Anterior cingulate cortex (tissue), 58 donors: Measurements from ENCODE around the gene LRBA.

Experiments
- DNase-seq, 58 donors: peaks; one replicate each; lab custom pipeline; 2025; lab: John Stamatoyannopoulos, UW

LRBA gene

GRCh38 chr4:150890246-150890645 lies 124.8 kb downstream of the LRBA start:
- DNase-seq = no peak

DNA sequence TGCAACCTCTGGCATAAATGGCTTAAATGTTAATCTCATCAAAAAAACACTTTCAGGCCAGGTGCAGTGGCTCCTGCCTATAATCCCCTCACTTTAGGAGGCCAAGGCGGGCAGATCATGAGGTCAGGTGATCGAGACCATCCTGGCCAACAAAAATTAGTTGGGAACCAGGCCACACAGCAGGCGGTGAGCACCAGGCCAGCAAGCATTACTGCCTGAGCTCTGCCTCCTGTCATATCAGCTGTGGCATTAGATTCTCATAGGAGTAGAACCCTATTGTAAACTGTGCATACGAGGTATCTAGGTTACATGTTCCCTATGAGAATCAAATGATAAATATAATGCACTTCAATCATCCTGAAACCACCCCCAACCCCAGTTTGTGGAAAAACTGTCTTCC lies 125.8 kb downstream of the LRBA start:
- no peak for DNase-seq

- DNase-seq = no peak
Observed at GRCh38 chr4:150888625-150889024, 126.5 kb downstream of the LRBA start.

DNA sequence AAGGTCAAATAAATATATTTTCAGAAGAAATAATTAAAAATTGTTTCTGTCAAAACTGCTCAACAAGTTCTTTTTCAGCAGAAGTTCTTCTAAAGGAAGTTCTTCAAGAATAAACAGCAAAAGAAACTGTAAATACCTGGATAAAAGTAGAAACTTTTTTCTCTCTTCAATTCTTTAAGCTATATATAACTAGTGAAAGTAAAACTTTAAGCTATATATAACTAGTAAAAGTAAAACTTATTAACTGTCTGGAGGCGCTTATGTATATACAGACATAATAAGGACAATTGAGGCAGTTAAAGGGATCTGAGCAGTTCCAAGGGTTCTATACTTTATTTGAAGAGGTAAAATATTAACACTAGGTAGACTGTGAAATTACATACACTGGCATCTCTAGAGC lies 126.9 kb downstream of the LRBA start:
- DNase-seq = no peak

DNA sequence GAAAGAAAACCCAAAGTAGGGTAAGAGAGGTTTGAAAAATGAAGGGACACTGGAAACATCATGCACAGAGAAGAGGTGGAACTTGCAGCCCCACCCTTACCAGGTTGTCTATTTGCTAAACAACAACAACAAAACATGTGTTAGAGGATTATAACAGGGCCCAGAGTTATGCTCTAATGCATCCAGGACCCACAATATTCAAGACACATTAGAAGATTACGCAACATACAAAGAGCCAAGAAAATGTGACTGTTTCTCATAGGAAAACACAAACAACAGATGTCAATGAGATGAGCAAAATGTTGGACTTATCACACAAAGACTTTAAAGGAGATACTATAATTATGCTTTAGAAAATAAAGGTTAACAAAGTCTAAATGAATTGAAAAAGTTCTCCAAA lies 128.5 kb downstream of the LRBA start:
- no peak for DNase-seq

DNA sequence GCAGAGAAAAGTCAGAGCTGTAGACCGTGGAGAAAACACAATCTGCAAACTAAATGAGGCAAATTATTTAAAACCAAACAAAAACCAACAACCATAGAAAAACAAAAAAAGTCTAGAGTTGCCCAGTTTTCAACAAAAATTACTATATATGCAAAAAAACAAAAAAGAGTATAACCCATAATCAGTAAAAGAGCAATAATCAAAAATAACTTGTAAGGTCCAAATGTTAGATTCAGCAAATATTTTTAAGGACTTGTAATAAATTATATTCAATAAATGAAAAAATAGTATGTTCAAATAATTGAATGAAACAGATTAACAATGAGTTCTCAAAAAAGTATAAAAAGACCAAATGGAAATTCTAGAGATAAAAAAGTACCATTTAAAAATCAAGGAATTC lies 130.5 kb downstream of the LRBA start:
- no peak for DNase-seq

- no peak for DNase-seq
Observed at GRCh38 chr4:150875367-150875766, 139.7 kb downstream of the LRBA start.

DNA sequence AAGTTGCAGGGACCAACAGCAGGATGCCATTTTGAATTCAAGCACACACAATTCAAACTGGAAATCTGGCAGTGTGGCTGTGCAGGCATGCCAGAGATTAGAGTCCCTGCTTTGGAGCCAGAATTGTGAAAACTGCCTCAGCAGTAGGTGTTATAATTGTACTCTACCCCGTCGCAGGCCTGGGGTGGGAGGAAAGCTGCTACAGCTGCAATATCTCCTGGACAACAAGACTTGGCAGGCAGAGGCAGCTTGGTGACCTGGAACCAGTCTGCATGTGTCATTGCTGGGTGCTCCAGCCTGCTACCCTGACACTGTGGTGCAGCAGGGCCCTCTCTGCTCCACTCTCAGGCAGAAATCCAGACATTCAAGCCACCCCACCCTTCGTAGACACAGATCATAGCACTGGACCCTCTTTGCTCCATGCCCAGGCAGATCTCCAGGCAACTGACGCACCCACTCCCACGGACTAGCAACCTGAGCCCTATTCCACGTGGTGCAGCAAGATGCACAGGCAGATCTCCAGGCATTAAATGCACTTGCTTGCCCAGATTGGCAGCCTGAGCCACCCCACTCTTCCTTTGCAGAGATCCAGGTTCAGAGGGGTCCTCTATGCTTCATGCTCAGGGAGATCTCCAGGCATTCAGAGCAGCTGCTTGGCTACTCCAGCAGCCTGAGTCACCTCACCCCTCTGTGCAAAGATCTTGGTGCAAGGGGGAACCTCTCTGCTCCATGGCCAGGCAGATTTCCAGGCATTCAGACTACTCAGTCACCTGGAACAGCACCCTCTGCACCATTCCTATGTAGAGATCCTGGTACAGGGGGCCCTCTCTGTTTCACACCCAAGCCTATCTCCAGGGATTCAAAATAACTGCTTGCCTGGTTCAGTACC lies 140.5 kb downstream of the LRBA start:
- DNase-seq = peak in 41 of 58 donors; percentile 2 to 62 (median 25)

DNA sequence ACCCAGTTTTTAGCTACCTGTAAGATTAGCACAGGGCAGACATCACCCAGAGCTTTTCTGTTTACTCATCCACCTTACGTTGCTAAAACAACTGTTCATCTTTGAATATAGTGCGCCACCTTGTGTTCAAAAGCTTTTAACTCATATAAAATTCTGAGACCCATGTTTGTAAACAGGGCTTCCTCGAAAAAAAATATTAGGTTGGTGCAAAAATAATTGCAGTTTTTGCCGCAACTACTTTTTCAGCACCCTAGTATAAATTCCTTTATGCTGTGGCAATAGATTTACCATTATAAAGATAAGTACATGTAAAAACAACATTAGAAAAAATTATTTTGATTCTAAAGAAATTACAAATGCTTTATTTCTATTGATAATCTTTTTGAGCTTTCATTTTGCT lies 147.9 kb downstream of the LRBA start:
- DNase-seq = peak in 4 of 58 donors; percentile 2 to 76 (median 34)

DNA sequence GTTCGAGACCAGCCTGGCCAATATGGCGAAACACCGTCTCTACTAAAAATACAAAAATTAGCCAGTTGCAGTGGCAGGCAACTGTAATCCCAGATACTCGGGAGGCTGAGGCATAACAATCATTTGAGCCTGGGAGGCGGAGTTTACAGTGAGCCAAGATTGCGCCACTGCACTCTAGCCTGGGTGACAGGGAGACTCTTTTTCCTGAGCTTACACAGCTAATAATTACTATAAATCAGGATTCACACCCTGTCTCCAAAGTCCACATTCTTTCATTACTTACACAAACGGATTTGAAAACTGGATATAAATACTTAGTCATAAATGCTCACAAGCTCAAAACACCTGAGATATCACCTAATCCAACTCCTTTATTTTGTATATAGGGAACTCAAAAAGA lies 151.6 kb downstream of the LRBA start:
- DNase-seq = no peak

DNA sequence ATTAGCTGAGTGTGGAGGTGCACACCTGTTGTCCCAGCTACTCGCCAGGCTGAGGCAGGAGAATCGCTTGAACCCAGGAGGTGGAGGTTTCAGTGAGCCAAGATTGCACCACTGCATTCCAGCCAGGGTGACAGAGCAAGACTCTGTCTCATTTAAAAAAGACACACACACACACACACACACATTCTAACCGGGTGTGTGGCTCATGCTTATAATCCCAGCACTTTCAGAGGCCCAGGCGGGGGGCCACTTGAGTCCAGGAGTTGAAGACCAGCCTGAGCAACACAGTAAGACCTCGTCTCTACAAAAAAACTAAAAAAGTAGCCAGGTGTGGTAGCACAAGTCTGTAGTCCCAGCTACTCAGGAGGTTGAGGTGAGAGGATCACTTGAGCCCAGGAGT lies 152.3 kb downstream of the LRBA start:
- no peak for DNase-seq

DNA sequence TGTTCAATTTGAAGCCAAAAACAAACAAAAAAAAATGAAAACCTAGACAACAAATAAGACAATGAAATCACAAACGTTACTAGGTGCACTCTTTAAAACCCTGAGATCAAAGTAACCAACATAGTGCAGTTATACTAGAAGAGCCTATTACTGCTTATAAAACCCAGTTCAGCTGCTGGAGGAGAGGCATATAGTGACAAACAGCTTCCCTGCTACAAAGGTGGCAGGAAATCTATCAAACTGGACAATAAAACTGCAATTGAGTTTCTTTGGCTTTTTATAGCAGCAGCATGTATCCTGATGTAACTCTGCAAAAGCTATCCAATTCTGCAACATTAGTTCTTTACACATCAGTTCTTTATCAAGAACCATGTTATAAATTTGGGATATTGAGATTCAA lies 155.6 kb downstream of the LRBA start:
- DNase-seq = no peak

- DNase-seq = no peak
Observed at GRCh38 chr4:150855981-150856510, 159.0 kb downstream of the LRBA start.

- DNase-seq = no peak
Observed at GRCh38 chr4:150854600-150854999, 160.5 kb downstream of the LRBA start.

GRCh38 chr4:150853882-150854281 lies 161.2 kb downstream of the LRBA start:
- DNase-seq = no peak

DNA sequence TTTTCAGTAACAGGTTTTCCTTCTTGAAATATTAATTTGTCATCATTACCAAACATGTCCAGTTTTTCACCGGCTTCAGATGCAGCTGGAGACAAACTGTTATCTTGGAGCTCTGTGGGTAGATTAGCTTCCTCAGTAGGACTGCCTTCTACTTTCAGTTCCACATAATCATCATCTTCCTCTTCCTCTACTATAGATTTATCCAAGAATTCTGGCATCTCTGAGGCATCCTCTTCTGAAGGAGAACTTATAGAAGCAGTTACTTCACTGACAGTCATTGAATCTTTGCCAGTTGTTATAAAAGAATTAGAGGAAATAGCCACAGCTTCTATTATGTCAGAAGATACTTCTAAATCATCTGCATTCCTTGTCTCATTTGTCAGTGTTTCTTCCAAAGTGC lies 162.9 kb downstream of the LRBA start:
- DNase-seq = no peak

DNA sequence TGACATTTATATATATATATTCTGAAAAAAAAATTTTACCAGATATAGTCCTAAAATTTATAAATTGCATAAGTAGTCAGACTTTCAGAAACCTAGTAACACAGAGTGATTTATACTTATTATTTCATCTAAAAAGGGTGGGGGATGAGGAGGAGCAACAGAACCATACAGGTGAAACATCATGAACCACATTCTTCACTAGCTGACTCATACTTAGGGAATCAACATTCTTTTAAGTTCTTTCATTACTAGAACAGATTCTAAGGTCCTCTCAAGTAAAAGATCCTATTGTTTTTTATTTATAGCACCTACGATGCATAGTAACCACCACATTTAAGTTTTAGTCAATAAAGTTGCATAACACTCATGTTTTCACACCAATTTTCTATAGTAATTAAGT lies 166.1 kb downstream of the LRBA start:
- DNase-seq = no peak

DNA sequence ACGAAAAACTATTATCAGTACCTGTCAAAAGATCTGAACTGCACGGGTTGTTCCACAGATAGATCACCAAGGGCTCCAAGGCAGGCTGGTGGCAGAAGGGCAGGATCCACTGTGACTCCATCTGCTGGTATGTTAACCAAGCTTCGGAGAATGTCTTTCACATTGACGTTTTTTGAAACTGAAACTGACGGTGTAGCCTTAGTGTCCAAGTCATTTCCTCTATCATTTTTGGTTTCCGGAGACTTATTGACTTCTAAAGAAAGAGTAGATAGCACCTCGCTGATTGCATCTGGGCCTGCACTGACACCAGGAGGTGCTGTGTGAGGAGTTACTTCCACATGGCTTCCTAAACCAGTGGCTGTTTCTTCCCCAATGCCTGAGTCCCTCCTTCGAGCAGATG lies 186.9 kb downstream of the LRBA start:
- DNase-seq = no peak

DNA sequence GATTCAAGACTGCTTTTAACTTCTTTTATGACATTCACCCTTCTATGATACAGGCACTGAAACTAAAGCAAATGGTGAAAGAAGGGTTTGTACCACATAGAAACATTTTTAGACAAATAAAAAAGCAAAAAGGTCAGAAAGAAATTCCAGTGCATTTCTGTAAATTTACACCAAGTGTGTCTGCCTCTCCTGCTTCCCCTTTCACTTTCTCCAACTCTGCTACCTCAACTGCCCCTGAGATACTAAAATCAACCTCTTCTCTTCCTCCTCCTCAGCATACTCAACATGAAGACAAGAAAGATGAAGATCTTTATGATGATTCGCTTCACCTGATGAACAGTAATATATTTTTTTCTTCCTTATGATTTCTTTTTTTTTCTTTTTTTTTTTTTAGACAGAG lies 187.9 kb downstream of the LRBA start:
- DNase-seq = no peak

DNA sequence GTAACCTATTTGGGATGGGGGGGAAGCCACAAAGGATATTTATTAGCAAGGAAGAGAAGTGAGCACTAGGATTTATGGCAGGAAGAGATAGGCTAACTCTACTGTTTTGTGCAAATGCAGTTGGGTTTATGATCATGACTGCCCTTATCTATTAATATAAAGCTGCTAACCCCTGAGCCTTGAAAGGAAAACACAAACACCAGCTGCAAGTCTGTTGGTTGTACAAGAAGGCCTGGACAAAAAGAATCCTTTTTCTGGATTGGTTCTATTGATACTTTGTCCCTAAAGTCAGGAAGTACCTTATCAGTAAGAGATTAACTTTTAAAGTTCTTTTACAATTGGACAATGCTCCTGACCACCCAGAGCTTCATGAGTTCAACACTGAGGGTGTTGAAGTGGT lies 188.8 kb downstream of the LRBA start:
- DNase-seq = no peak

GRCh38 chr4:150822407-150822806 lies 192.7 kb downstream of the LRBA start:
- no peak for DNase-seq

DNA sequence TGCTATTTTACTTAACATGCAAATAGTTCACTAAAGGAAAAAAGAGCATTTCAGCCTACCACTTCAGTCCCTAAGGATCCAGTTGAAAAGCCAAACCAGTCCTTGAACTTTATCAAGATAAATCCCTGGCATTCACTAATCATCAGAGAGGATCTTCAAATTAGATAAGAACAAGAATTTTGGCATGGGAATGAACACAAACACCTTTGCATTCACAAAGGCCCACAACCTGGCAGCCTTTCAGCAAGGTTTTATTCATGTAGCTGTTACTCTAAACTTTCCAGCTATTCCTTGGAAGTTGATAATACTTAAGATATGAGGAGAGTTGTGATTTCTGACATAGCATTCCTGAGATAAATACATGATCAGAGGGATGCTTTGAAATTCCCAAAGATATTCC lies 193.4 kb downstream of the LRBA start:
- no peak for DNase-seq
